ENCODE measurements around the gene SLC9C1.

The SLC9C1 gene

GRCh38 chr3:112140584-112140983 lies 153.4 kb downstream of the SLC9C1 start:
- no peak overlapping the region for H3K4me3 ChIP-seq
- DNase-seq (ENCODE audit: low spot score), result no peak
- no peak for TF ChIP-seq CTCF (IDR thresholded peaks at IDR 0.05)
- H3K27ac ChIP-seq, result no peak overlapping the region

GRCh38 chr3:112138219-112138969 lies 155.6 kb downstream of the SLC9C1 start:
- no peak overlapping the region for H3K4me3 ChIP-seq
- H3K27ac ChIP-seq, result no peak overlapping the region
- TF ChIP-seq CTCF (IDR thresholded peaks at IDR 0.05), result no peak
- DNase-seq (ENCODE audit: low spot score), result no peak

GRCh38 chr3:112137781-112138180 lies 156.2 kb downstream of the SLC9C1 start:
- no peak for DNase-seq (ENCODE audit: low spot score)
- TF ChIP-seq CTCF (IDR thresholded peaks at IDR 0.05), result no peak
- Histone ChIP-seq H3K27ac (no peak overlapping the region), H3K4me3 (no peak overlapping the region)

- no peak overlapping the region for H3K4me3 ChIP-seq
- H3K27ac ChIP-seq, result no peak overlapping the region
- TF ChIP-seq CTCF (IDR thresholded peaks at IDR 0.05), result no peak
- DNase-seq (ENCODE audit: low spot score), result no peak
These were observed 156.9 kb downstream of the SLC9C1 start for GRCh38 chr3:112136959-112137693.

GRCh38 chr3:112136046-112136445 lies 158.0 kb downstream of the SLC9C1 start:
- no peak overlapping the region for H3K4me3 ChIP-seq
- H3K27ac ChIP-seq, result no peak overlapping the region
- no peak for TF ChIP-seq CTCF (IDR thresholded peaks at IDR 0.05)
- DNase-seq (ENCODE audit: low spot score), result no peak

- no peak for DNase-seq (ENCODE audit: low spot score)
- TF ChIP-seq CTCF (IDR thresholded peaks at IDR 0.05), result no peak
- Histone ChIP-seq H3K27ac (no peak overlapping the region), H3K4me3 (no peak overlapping the region)
These were observed 159.5 kb downstream of the SLC9C1 start for GRCh38 chr3:112134335-112135124.
